Keratinocyte (primary cell): ENCODE results near the gene MEGF11. TPM values are rescaled to one million over a fixed set of nuclear protein-coding genes. Genes with fewer than 3 reads are reported as not detected.

Experiments used
- DNase-seq: peaks from one replicate; pipeline ENCODE4 v3.0.0-alpha.2; 2011; ENCODE audit warnings: low read depth, missing footprints, low spot score
- FAIRE-seq: peaks from 2 replicates; lab custom pipeline; 2011; peaks lifted over from hg19 to GRCh38; lab: Jason Lieb, UNC
- H2AFZ ChIP-seq: 2 replicates; pipeline ENCODE4 v1.6.0; 2012; ENCODE audit warnings: low read length, control low read depth, inconsistent platforms; ENCODE audit not compliant: control insufficient read depth
- H3K27ac ChIP-seq: 2 replicates; pipeline ENCODE4 v1.5.1; 2011; ENCODE audit warnings: low read length; ENCODE audit not compliant: control insufficient read depth, insufficient read depth
- H3K27me3 ChIP-seq: 3 replicates; pipeline ENCODE4 v1.6.0; 2011; ENCODE audit warnings: low read length; ENCODE audit not compliant: control insufficient read depth, insufficient read depth; ENCODE audit errors: extremely low read depth
- H3K36me3 ChIP-seq, 2 experiments: 2 replicates in 1 of 2; 3 replicates in 1 of 2; pipeline ENCODE4 v1.5.1; 2011; ENCODE audit warnings: low read length in 2 of 2, mild to moderate bottlenecking in 1 of 2; ENCODE audit not compliant: control insufficient read depth in 2 of 2, insufficient read depth in 2 of 2; ENCODE audit errors: extremely low read depth in 1 of 2
- H3K4me1 ChIP-seq: 3 replicates; pipeline ENCODE4 v1.5.1; 2011; ENCODE audit warnings: low read length; ENCODE audit not compliant: control insufficient read depth, insufficient read depth; ENCODE audit errors: extremely low read depth
- H3K4me2 ChIP-seq: 3 replicates; pipeline ENCODE4 v1.6.0; 2011; ENCODE audit warnings: low read depth, low read length; ENCODE audit not compliant: control insufficient read depth, insufficient read depth; ENCODE audit errors: extremely low read depth
- H3K4me3 ChIP-seq, 3 experiments: fragments of 200-600 bp in 1 of 3; sonication (generic) in 1 of 3; 2 replicates in 2 of 3; 3 replicates in 1 of 3; pipeline ENCODE4 v1.5.1; 2011 to 2016; ENCODE audit warnings: low read length in 3 of 3, mild to moderate bottlenecking in 3 of 3, control low read depth in 2 of 3, inconsistent platforms in 1 of 3, low read depth in 1 of 3, mixed read lengths in 1 of 3, mixed run types in 1 of 3, moderate library complexity in 1 of 3; ENCODE audit not compliant: control insufficient read depth in 2 of 3, insufficient read depth in 2 of 3; ENCODE audit errors: extremely low read depth in 1 of 3
- H3K79me2 ChIP-seq: 2 replicates; pipeline ENCODE4 v1.6.0; 2012; ENCODE audit warnings: low read length; ENCODE audit not compliant: control insufficient read depth, insufficient read depth
- H3K9ac ChIP-seq: 3 replicates; pipeline ENCODE4 v1.6.0; 2011; ENCODE audit warnings: low read length; ENCODE audit not compliant: control insufficient read depth, insufficient read depth; ENCODE audit errors: extremely low read depth
- H3K9me1 ChIP-seq: 3 replicates; pipeline ENCODE4 v1.6.0; 2011; ENCODE audit warnings: low read length; ENCODE audit not compliant: control insufficient read depth, insufficient read depth; ENCODE audit errors: extremely low read depth
- H3K9me3 ChIP-seq: 2 replicates; pipeline ENCODE4 v1.5.1; 2012; ENCODE audit warnings: low read depth, low read length; ENCODE audit not compliant: control insufficient read depth
- H4K20me1 ChIP-seq: 3 replicates; pipeline ENCODE4 v1.6.0; 2011; ENCODE audit warnings: low read length; ENCODE audit not compliant: control insufficient read depth, insufficient read depth; ENCODE audit errors: extremely low read depth
- EZH2 ChIP-seq: IDR thresholded peaks from one replicate; pipeline ENCODE4 v1.6.1; 2012; ENCODE audit warnings: inconsistent platforms, mild to moderate bottlenecking, low read length, moderate library complexity
- dilution Hi-C: fragments of 300-500 bp; cut with MboI; formaldehyde crosslinking; loops from one replicate; pipeline ENCODE4 v1.7.0; 2020; ENCODE audit warnings: low sequenced_read_pairs; ENCODE audit not compliant: extremely low pct_ligation_motif_present
- polyA plus RNA-seq, 5 experiments: library from polyadenylated mRNA; depleted of rRNA in 3 of 5; stranded (reverse) in 3 of 5; stranded (forward) in 1 of 5; unstranded in 1 of 5; fragments of >200 nt; gene quantifications; 1 replicate in 1 of 5; 2 replicates in 3 of 5; 3 replicates in 1 of 5; pipeline versions ENCODE4 v1.2.1 to v1.2.3, GENCODE V29; 2011 to 2012; ENCODE audit warnings: missing spikeins in 2 of 5, low read depth in 1 of 5, low replicate concordance in 1 of 5
- TF ChIP-seq, protein P1 (sequence below), 3 experiments: IDR thresholded peaks in 1 of 3; conservative IDR thresholded peaks in 1 of 3; optimal IDR thresholded peaks in 1 of 3; 2 replicates in 2 of 3; 3 replicates in 1 of 3; pipeline versions ENCODE3 to v1.5.1; 2011; ENCODE audit warnings: low read length in 3 of 3, mild to moderate bottlenecking in 3 of 3, moderate library complexity in 2 of 3, control low read depth in 1 of 3, inconsistent platforms in 1 of 3; ENCODE audit not compliant: insufficient read depth in 2 of 3; ENCODE audit errors: extremely low read depth in 1 of 3

Gene MEGF11
- polyA plus RNA-seq, 1 donor (not counting 4 experiments of a cell fraction or from before 2014, with no cell fraction given) = not detected

DNA sequence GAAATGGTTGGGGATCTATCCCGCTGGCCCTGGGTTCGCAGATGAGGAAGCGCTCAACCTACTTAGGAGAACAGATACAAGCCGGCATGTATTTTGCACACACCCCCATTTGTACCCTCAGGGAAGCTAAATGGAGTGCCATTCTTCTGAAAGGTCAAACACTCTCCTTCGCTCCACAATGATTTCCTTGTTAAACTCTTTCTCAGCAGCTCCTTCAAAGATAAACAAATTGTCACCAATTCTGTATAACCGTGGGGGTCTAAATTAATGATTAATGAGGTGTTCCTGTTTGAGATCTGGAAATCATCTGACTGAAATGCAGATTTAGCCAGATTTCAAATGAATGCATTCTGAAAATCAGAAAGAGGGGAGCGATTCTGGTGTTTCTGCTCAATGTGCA is 124.0 kb downstream of the MEGF11 start:
- H3K4me1 ChIP-seq = no peaks in the 10 kb centered on the region
- DNase-seq (no peak), FAIRE-seq (no peak)
- no peaks in the 10 kb centered on the region for H3K36me3 ChIP-seq
- H3K27me3 ChIP-seq = peaks cover 14% of the 10 kb centered on the region
- no peak overlapping the region for H3K27ac ChIP-seq
- no peaks in the 10 kb centered on the region for H4K20me1 ChIP-seq
- no peaks in the 10 kb centered on the region for H3K9me3 ChIP-seq
- dilution Hi-C loops = no loop called here
- no peaks in the 10 kb centered on the region for H3K9me1 ChIP-seq
- no peak overlapping the region for H3K4me2 ChIP-seq
- TF ChIP-seq, protein P1, sequence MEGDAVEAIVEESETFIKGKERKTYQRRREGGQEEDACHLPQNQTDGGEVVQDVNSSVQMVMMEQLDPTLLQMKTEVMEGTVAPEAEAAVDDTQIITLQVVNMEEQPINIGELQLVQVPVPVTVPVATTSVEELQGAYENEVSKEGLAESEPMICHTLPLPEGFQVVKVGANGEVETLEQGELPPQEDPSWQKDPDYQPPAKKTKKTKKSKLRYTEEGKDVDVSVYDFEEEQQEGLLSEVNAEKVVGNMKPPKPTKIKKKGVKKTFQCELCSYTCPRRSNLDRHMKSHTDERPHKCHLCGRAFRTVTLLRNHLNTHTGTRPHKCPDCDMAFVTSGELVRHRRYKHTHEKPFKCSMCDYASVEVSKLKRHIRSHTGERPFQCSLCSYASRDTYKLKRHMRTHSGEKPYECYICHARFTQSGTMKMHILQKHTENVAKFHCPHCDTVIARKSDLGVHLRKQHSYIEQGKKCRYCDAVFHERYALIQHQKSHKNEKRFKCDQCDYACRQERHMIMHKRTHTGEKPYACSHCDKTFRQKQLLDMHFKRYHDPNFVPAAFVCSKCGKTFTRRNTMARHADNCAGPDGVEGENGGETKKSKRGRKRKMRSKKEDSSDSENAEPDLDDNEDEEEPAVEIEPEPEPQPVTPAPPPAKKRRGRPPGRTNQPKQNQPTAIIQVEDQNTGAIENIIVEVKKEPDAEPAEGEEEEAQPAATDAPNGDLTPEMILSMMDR (optimal IDR thresholded peaks at IDR 0.05 in 1 of 3, IDR thresholded peaks at IDR 0.05 in 1 of 3, conservative IDR thresholded peaks at IDR 0.05 in 1 of 3; ENCODE audit: extremely low read depth in 1 of 3, insufficient read depth in 2 of 3, low read length in 3 of 3) = no peak
- no peak for TF ChIP-seq EZH2
- H3K9ac ChIP-seq = no peak overlapping the region
- no peak overlapping the region for H2AFZ ChIP-seq
- H3K79me2 ChIP-seq = no peaks in the 10 kb centered on the region
- H3K4me3 ChIP-seq = no peak overlapping the region

DNA sequence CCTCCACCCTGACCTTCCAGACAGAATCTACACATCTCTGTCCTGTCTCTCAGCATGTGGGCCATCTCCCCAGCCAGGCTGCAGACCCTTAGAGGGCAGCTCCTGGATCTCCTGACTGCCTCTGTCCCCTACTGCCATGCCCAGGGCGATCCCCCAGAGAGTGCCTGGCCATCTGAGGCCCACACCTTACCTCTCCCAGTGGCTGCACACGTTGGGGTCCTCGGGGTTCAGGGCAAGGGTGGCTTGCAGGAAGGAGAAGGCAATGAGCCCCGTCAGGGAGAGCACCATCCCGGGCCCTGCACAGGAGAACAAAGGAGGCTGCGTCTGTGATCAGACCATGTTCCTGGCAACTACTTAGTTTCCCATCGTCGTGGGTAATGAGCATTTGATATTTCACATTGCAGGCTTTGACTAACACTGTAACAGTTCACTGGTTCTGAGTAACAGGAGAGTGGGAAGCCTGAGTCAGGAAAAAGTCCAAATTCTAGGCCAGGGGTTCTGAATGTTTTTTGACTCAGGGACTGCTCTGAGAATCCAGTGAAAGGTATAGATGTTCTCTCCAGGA is 125.4 kb downstream of the MEGF11 start:
- FAIRE-seq = no peak
- Histone ChIP-seq H3K9me1 (no peaks in the 10 kb centered on the region), H3K4me2 (no peak overlapping the region), H3K36me3 (no peaks in the 10 kb centered on the region), H3K4me3 (no peak overlapping the region), H3K79me2 (no peaks in the 10 kb centered on the region), H3K9ac (no peak overlapping the region), H3K27me3 (peaks cover 7% of the 10 kb centered on the region), H3K4me1 (no peaks in the 10 kb centered on the region), H3K27ac (no peak overlapping the region), H2AFZ (no peak overlapping the region), H3K9me3 (no peaks in the 10 kb centered on the region), H4K20me1 (no peaks in the 10 kb centered on the region)
- DNase-seq = no peak
- no peak for TF ChIP-seq EZH2
- TF ChIP-seq, protein P1 (optimal IDR thresholded peaks at IDR 0.05 in 1 of 3, IDR thresholded peaks at IDR 0.05 in 1 of 3, conservative IDR thresholded peaks at IDR 0.05 in 1 of 3; ENCODE audit: extremely low read depth in 1 of 3, insufficient read depth in 2 of 3, low read length in 3 of 3) = no peak
- dilution Hi-C loops = no loop called here
